Neural progenitor cell (in vitro differentiated cells): ENCODE results near the gene TCF7L1. TPM values are rescaled to one million over a fixed set of nuclear protein-coding genes. Genes with fewer than 3 reads are reported as not detected.

Experiments
- DNase-seq: peaks from one replicate; pipeline ENCODE4 v3.0.0-alpha.2; 2016; ENCODE audit warnings: low spot score
- H2AFZ ChIP-seq: fragments of 200-600 bp; sonication (generic); replicated peaks from 2 replicates; pipeline ENCODE4 v1.6.1; 2016; ENCODE audit warnings: antibody characterized with exemption
- H3F3A ChIP-seq: fragments of 200-600 bp; sonication (generic); 2 replicates; pipeline ENCODE4 v1.6.1; 2016; ENCODE audit warnings: antibody characterized with exemption, low read depth
- H3K27ac ChIP-seq: fragments of 200-600 bp; sonication (generic); 2 replicates; pipeline ENCODE4 v1.5.1; 2016; ENCODE audit warnings: mild to moderate bottlenecking
- H3K27me3 ChIP-seq: fragments of 200-600 bp; sonication (generic); 2 replicates; pipeline ENCODE4 v1.6.1; 2016; ENCODE audit warnings: mild to moderate bottlenecking, moderate library complexity
- H3K36me3 ChIP-seq: fragments of 200-600 bp; sonication (generic); 2 replicates; pipeline ENCODE4 v1.5.1; 2016
- H3K4me1 ChIP-seq: fragments of 200-600 bp; sonication (generic); 2 replicates; pipeline ENCODE4 v1.6.1; 2016; ENCODE audit warnings: mixed run types
- H3K4me2 ChIP-seq: fragments of 200-600 bp; sonication (generic); 2 replicates; pipeline ENCODE4 v1.6.1; 2016
- H3K4me3 ChIP-seq: fragments of 200-600 bp; sonication (generic); 2 replicates; pipeline ENCODE4 v1.5.1; 2016
- H3K79me2 ChIP-seq: fragments of 200-600 bp; sonication (generic); 2 replicates; pipeline ENCODE4 v1.6.1; 2016; ENCODE audit warnings: low read depth
- H3K9ac ChIP-seq: fragments of 200-600 bp; sonication (generic); 2 replicates; pipeline ENCODE4 v1.6.1; 2016
- H3K9me3 ChIP-seq: fragments of 200-600 bp; sonication (generic); 2 replicates; pipeline ENCODE4 v1.5.1; 2016; ENCODE audit warnings: low read depth
- H4K20me1 ChIP-seq: fragments of 200-600 bp; sonication (generic); 2 replicates; pipeline ENCODE4 v1.6.1; 2016; ENCODE audit warnings: low read depth
- H3K27ac Mint-ChIP-seq: 3 replicates; pipeline ENCODE4 v1.8.0; 2021; ENCODE audit warnings: mixed read lengths
- H3K27me3 Mint-ChIP-seq: 2 replicates; pipeline ENCODE4 v1.8.0; 2022; ENCODE audit warnings: low read depth, mild to moderate bottlenecking, inconsistent platforms, moderate library complexity, mixed read lengths; ENCODE audit not compliant: insufficient read depth
- H3K36me3 Mint-ChIP-seq: 3 replicates; pipeline ENCODE4 v1.8.0; 2021; ENCODE audit warnings: mixed read lengths
- H3K4me1 Mint-ChIP-seq: 3 replicates; pipeline ENCODE4 v1.8.0; 2021; ENCODE audit warnings: mixed read lengths
- H3K4me3 Mint-ChIP-seq: 3 replicates; pipeline ENCODE4 v1.8.0; 2021; ENCODE audit warnings: mild to moderate bottlenecking, moderate library complexity, mixed read lengths
- H3K9me3 Mint-ChIP-seq: 3 replicates; pipeline ENCODE4 v1.8.0; 2020; ENCODE audit warnings: mixed read lengths
- CTCF ChIP-seq: fragments of 200-600 bp; sonication (generic); IDR thresholded peaks from 2 replicates; pipeline ENCODE4 v1.5.1; 2017; ENCODE audit warnings: antibody characterized with exemption, mild to moderate bottlenecking
- EZH2 ChIP-seq: fragments of 200-600 bp; sonication (generic); IDR thresholded peaks from 2 replicates; pipeline ENCODE4 v1.6.1; 2017; ENCODE audit warnings: antibody characterized with exemption, mild to moderate bottlenecking, moderate library complexity
- EZH2phosphoT487 ChIP-seq: fragments of 200-600 bp; sonication (generic); IDR thresholded peaks from 2 replicates; pipeline ENCODE4 v1.6.1; 2017; ENCODE audit warnings: antibody characterized with exemption
- total RNA-seq: library from RNA; depleted of rRNA; stranded (reverse); fragments of >200 nt; gene quantifications from 2 replicates; pipeline ENCODE4 v1.2.3, GENCODE V29; 2015; ENCODE audit warnings: low replicate concordance

TCF7L1 gene
- total RNA-seq, 1 donor from 2014 or later = 1.0 TPM

DNA sequence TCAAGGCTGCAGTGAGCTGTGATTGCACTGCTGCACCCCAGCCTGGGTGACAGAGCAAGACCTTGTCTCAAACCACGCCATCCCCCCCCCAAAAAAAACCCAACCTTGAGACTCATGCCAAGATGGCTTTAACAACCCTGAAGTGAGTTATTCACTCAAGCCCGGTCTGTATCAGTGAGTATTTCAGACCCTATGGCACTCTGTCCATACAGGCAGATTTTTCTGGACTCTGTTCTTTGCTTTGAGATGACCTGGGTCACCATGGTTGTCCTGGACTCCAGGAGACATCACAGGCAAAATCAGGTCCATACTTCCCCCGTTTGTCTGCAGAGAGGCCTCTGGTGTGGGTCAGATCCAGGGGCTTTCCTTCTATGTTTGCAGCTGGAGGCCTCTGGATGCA, 102.9 kb downstream of the TCF7L1 start:
- Histone ChIP-seq H3K9me3 (no peaks in the 10 kb centered on the region), H3K79me2 (peaks cover 26% of the 10 kb centered on the region), H3K27me3 (no peaks in the 10 kb centered on the region), H3K4me2 (peak overlapping the region; percentile 75), H3K4me3 (no peak overlapping the region), H3F3A (peaks cover 69% of the 10 kb centered on the region), H3K36me3 (no peaks in the 10 kb centered on the region), H4K20me1 (peaks cover 28% of the 10 kb centered on the region), H3K27ac (no peak overlapping the region), H3K9ac (no peak overlapping the region), H2AFZ (no peak overlapping the region), H3K4me1 (peaks cover 75% of the 10 kb centered on the region)
- peaks cover 79% of the 10 kb centered on the region for H3K4me1 Mint-ChIP-seq
- H3K27ac Mint-ChIP-seq = no peak overlapping the region
- H3K9me3 Mint-ChIP-seq = peaks cover 4% of the 10 kb centered on the region
- peaks cover 15% of the 10 kb centered on the region for H3K27me3 Mint-ChIP-seq
- TF ChIP-seq EZH2phosphoT487 = no peak
- no peak for TF ChIP-seq CTCF
- no peak for TF ChIP-seq EZH2
- DNase-seq = no peak
- no peak overlapping the region for H3K4me3 Mint-ChIP-seq
- H3K36me3 Mint-ChIP-seq = peaks cover 17% of the 10 kb centered on the region

DNA sequence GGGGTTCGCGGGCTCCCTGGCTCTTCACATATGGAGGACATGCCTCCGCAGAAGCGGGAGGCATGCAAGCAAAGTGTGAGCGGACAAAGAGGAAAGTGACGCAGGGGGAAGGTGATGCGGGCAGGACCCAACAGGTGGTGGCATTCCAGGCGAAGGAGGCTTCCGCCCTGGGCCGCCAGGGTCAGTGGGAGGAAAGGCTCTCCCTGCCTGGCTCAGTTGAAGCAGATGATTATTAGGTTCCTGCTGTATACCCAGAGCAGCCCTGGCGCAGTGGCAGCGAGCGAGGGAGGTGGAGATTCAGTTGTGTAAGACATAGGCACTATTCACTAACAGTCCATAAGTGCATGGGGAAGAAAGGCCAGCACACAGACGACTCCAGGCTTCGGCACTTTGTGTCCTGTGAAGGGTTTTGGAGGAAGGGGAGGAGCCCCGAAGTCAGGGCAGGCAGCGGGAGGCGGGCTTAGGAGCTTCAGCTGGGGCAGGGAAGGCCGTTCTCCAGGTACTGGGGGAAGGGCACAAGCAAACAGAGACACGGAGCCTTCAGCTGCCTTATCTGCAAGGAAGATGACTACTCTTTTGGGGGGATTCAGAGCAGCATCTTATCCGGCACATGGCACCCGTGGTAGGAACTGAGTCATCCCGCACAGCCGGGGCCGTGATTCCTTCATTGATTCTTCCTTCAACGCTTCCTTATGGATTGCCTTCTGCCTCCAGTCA, 104.8 kb downstream of the TCF7L1 start:
- Histone ChIP-seq H3K79me2 (peaks cover 19% of the 10 kb centered on the region), H3K4me2 (peak overlapping the region; percentile 59), H4K20me1 (peaks cover 12% of the 10 kb centered on the region), H3K9ac (no peak overlapping the region), H2AFZ (peak overlapping the region; percentile 46), H3K9me3 (no peaks in the 10 kb centered on the region), H3K27me3 (no peaks in the 10 kb centered on the region), H3K4me3 (peak overlapping the region; percentile 19), H3K27ac (peak overlapping the region; percentile 2), H3K36me3 (no peaks in the 10 kb centered on the region), H3K4me1 (peaks cover 58% of the 10 kb centered on the region), H3F3A (peaks cover 55% of the 10 kb centered on the region)
- Mint-ChIP-seq H3K4me1 (peaks cover 70% of the 10 kb centered on the region), H3K36me3 (peaks cover 11% of the 10 kb centered on the region), H3K27me3 (peaks cover 15% of the 10 kb centered on the region), H3K9me3 (no peaks in the 10 kb centered on the region), H3K4me3 (peak overlapping the region; percentile 42), H3K27ac (no peak overlapping the region)
- peak; percentile 79 for DNase-seq
- TF ChIP-seq EZH2 (no peak), EZH2phosphoT487 (no peak), CTCF (no peak)

DNA sequence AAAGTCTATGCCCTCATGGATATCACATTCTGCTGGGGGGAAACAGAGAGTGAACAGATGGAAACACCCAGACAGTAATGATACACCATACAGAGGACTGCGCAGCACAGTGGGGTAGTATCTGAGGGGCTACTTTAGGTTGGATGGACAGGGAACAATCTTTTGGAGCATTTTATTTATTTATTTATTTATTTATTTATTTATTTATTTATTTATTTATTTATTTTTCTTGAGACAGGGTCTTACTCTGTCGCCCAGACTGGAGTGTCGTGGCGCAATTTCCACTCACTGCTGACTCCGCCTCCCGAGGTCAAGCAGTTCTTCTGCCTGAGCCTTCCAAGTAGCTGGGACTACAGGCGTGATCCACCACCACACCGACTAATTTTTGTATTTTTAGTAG, 105.4 kb downstream of the TCF7L1 start:
- no peaks in the 10 kb centered on the region for H3K9me3 ChIP-seq
- H3K4me3 ChIP-seq = no peak overlapping the region
- peak overlapping the region; percentile 59 for H3K4me2 ChIP-seq
- H3K79me2 ChIP-seq = peaks cover 18% of the 10 kb centered on the region
- peak overlapping the region; percentile 42 for H3K4me3 Mint-ChIP-seq
- peaks cover 55% of the 10 kb centered on the region for H3F3A ChIP-seq
- H3K27me3 ChIP-seq = no peaks in the 10 kb centered on the region
- no peak overlapping the region for H3K9ac ChIP-seq
- peaks cover 11% of the 10 kb centered on the region for H3K36me3 Mint-ChIP-seq
- no peak overlapping the region for H2AFZ ChIP-seq
- no peaks in the 10 kb centered on the region for H3K36me3 ChIP-seq
- no peak for TF ChIP-seq EZH2phosphoT487
- H3K9me3 Mint-ChIP-seq = no peaks in the 10 kb centered on the region
- peaks cover 61% of the 10 kb centered on the region for H3K4me1 ChIP-seq
- peaks cover 11% of the 10 kb centered on the region for H4K20me1 ChIP-seq
- peaks cover 17% of the 10 kb centered on the region for H3K27me3 Mint-ChIP-seq
- H3K4me1 Mint-ChIP-seq = peaks cover 73% of the 10 kb centered on the region
- DNase-seq = no peak
- H3K27ac ChIP-seq = no peak overlapping the region
- H3K27ac Mint-ChIP-seq = no peak overlapping the region

- no peak overlapping the region for H3K4me3 ChIP-seq
- no peak overlapping the region for H2AFZ ChIP-seq
- H3K4me2 ChIP-seq = no peak overlapping the region
- Mint-ChIP-seq H3K36me3 (peaks cover 12% of the 10 kb centered on the region), H3K9me3 (no peaks in the 10 kb centered on the region), H3K4me3 (no peak overlapping the region), H3K4me1 (peaks cover 72% of the 10 kb centered on the region), H3K27ac (no peak overlapping the region), H3K27me3 (peaks cover 17% of the 10 kb centered on the region)
- H4K20me1 ChIP-seq = peaks cover 11% of the 10 kb centered on the region
- no peak for TF ChIP-seq EZH2
- TF ChIP-seq CTCF = peak; percentile 4
- H3K4me1 ChIP-seq = peaks cover 61% of the 10 kb centered on the region
- H3K9me3 ChIP-seq = no peaks in the 10 kb centered on the region
- DNase-seq = no peak
- H3K79me2 ChIP-seq = peaks cover 21% of the 10 kb centered on the region
- H3K27me3 ChIP-seq = no peaks in the 10 kb centered on the region
- peaks cover 51% of the 10 kb centered on the region for H3F3A ChIP-seq
- H3K9ac ChIP-seq = no peak overlapping the region
- H3K36me3 ChIP-seq = no peaks in the 10 kb centered on the region
- no peak overlapping the region for H3K27ac ChIP-seq
Measured at GRCh38 chr2:85239102-85239501, 105.9 kb downstream of the TCF7L1 start.
